ENCODE results near the gene IQCB1.
A peak's percentile ranks its signal among the peaks of the same experiment; 100 is the strongest.
"Not testable (repeated sequence)": the region's sequence is repeated elsewhere in the genome, so short reads cannot be mapped to it uniquely, and the experiment has no call there.

Gene IQCB1, protein sequence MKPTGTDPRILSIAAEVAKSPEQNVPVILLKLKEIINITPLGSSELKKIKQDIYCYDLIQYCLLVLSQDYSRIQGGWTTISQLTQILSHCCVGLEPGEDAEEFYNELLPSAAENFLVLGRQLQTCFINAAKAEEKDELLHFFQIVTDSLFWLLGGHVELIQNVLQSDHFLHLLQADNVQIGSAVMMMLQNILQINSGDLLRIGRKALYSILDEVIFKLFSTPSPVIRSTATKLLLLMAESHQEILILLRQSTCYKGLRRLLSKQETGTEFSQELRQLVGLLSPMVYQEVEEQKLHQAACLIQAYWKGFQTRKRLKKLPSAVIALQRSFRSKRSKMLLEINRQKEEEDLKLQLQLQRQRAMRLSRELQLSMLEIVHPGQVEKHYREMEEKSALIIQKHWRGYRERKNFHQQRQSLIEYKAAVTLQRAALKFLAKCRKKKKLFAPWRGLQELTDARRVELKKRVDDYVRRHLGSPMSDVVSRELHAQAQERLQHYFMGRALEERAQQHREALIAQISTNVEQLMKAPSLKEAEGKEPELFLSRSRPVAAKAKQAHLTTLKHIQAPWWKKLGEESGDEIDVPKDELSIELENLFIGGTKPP

DNA sequence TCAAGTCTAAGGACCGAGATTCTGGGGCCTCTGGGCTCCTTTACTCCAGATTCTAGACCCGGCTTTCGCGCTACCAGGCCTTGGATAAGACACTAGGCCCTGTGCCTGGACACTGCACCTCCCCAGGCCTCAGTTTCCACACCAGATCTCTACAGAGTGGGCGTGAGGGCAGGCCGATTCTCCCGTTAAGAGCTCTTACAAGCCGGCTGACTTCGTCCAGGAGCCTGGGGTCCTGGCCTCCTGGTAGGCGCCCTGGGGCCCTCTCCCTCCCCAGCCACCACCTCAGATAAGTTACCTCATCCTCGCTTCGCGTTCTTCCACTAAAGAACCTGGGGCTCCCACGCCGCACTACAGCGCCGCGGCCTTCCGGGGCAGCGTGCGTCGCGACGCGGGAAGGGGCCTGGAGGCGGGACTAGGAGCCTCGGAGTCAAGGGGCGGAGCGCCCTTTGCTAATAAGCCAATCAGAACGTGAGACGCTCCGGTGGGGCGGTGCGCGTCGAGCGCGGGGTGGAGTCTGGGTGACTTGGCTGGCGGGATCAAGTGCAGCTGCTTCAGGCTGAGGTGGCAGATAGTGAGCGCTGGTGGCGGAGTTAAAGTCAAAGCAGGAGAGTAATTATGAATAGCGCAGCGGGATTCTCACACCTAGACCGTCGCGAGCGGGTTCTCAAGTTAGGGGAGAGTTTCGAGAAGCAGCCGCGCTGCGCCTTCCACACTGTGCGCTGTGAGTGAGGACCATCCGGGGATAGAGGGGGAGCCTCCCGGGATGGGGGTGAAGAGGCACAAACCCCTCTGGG is at the start of gene IQCB1, which contains the start of gene EAF2:
Gene IQCB1, minus strand, starts transcription at position 390 of the 794 bp plus-strand sequence. CDS start 6,100 bp downstream, outside the sequence.
Gene EAF2, plus strand, starts transcription at position 539 of the 794 bp plus-strand sequence. Its CDS starts 77 bp downstream, at position 616.
- peak; percentile 88 to 90 for DNase-seq (ENCODE audit: low read depth in 2 of 2, low spot score in 1 of 2)

DNA sequence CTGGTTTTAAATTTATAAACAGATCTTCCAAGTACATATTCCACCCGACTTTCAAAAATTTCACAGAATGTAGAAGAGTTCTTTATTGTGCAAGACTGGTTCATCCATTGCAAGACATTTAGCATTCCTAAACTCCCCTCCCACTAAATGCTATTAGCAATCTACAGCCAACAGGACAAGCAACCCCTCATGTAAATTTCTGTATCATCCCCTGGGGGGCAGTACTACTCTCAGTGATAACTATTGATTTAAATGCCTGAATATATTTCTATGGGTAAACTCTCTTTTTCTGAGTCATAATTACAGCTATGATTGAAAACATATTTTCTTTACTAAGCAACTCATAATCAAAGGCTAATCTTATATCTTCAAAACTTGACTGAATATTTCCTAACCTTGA is 48.6 kb upstream of the IQCB1 start:
- DNase-seq (ENCODE audit: low read depth in 2 of 2, low spot score in 1 of 2), result no peak

DNA sequence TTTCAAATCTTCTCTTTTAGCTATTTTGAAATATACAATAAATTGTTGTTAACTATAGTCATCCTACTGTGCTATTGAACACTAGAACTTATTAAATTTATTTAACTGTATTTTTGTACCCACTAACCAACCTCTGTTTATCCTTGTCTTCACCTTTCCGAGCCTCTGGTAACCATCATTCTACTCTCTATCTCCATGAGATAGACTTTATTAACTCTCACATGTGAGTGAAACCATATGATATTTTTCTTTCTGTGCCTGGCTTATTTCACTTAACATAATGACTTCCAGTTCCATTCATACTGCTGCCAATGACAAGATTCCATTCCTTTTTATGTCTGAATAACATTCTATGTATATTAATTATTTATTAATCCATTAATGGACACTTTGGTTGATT is 43.6 kb upstream of the IQCB1 start:
- no peak for DNase-seq (ENCODE audit: low read depth in 2 of 2, low spot score in 1 of 2)

GRCh38 chr3:121871430-121871829 is 36.6 kb upstream of the IQCB1 start:
- DNase-seq (ENCODE audit: low read depth in 2 of 2, low spot score in 1 of 2), result no peak

DNA sequence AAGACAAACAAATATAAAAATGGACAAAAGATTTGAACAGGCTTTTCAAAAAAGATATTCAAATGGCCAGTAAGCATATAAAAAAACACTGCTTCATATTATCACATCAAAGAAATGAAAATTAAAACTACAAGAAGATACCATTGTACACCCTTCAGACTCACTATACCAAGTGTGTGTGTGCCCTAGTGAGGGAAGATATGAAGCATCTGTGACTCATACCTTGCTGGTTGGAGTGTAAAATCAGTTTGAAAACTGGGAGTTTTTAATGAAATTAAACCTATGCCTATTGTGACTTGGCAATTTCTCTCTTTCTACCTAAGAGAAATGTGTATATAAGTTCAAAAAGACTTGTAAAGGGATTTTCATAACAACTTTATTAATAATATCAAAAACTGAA is 35.9 kb upstream of the IQCB1 start:
- no peak for DNase-seq (ENCODE audit: low read depth in 2 of 2, low spot score in 1 of 2)

- DNase-seq (ENCODE audit: low read depth in 2 of 2, low spot score in 1 of 2), result no peak
Measured at GRCh38 chr3:121869736-121870135, 34.9 kb upstream of the IQCB1 start.

DNA sequence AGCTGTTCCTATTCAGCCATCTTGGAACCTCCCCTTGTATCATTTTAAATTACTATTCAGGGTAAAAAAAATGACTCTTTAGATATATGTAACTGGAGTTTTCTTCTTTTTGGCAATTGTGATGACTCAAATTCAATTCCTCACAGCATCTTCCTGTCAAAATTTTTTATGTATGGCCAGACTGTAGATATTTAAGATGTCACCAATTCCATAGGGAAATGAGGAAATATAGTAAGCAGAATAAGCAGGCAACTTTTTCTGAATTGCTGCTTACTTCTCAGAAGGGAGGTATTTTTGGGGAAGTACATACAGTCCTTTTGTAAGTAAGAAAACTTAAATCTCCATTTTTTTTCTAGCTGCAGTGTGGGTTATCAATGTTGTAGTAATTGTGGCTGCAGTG is 28.9 kb upstream of the IQCB1 start:
- no peak for DNase-seq (ENCODE audit: low read depth in 2 of 2, low spot score in 1 of 2)

DNA sequence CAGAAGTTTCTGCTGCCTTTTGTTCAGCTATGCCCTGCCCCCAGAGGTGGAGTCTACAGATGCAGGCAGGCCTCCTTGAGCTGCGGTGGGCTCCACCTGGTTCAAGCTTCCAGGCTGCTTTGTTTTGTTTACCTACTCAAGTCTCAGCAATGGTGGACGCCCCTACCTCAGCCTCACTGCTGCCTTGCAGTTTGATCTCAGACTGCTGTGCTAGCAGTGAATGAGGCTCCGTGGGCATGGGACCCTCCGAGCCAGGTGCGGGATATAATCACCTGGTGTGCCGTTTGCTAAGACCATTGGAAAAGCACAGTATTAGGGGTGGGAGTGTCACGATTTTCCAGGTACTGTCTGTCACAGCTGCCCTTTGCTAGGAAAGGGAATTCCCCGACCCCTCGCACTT is 28.4 kb upstream of the IQCB1 start:
- not testable (repeated sequence) for DNase-seq (ENCODE audit: low read depth in 2 of 2, low spot score in 1 of 2)

- not testable (repeated sequence) for DNase-seq (ENCODE audit: low read depth in 2 of 2, low spot score in 1 of 2)
Measured at GRCh38 chr3:121857778-121858177, 22.9 kb upstream of the IQCB1 start.

DNA sequence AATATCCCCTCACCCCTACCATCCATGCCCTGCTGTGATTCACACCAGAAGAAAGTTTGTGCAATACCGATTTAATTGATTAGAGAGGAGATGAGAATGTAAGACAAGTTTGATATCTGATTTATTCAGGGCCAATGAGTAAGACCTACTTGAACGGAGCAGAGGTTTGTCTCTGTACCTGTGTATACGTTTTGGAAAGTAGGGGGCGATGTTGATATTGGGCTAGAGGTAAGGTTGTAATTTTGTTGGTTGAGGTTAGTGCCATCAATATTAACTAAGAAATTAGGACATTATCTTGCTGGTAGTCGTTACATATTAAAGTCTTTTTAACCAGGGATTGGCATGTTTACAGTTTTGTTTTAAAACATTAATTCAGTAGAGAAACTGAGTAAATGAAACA is 20.7 kb upstream of the IQCB1 start:
- no peak for DNase-seq (ENCODE audit: low read depth in 2 of 2, low spot score in 1 of 2)

DNA sequence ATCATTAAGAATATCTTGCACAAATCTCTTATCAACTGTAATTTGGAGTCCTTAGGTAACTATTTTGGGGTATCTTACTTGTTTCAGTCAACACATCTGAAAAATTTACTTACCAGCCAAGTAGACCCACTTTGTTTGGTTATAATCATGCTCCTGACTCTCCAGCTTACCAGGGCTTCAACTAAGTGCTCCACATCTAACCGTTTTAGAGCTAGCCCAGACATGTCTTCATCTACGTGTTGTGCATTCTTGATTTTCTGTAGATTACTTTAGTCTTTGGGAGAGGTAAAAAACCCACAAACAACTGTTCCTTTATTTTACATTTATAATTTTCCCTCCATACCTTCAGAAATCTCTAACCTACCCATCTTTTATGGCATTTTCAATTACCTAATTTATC is 17.4 kb upstream of the IQCB1 start:
- no peak for DNase-seq (ENCODE audit: low read depth in 2 of 2, low spot score in 1 of 2)

DNA sequence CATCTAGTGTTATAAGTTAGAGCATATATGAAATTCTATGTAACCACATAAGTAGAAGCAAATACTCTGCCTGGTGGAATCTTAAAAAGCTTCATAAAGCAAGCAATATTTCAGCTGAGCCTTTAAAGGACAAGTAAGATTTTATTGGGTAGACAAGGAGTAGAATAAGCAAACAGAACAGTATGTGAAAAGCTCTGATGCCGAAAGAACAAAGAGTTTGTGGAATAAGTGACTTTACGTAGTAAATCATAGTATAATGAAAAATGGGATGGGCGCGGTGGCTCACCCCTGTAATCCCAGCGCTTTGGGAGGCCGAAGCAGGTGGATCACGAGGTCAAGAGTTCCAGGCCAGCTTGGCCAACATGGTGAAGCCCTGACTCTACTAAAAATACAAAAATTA is 10.0 kb upstream of the IQCB1 start:
- no peak for DNase-seq (ENCODE audit: low read depth in 2 of 2, low spot score in 1 of 2)

GRCh38 chr3:121839962-121840361 is 5.1 kb upstream of the IQCB1 start:
- DNase-seq (ENCODE audit: low read depth in 2 of 2, low spot score in 1 of 2), result no peak

DNA sequence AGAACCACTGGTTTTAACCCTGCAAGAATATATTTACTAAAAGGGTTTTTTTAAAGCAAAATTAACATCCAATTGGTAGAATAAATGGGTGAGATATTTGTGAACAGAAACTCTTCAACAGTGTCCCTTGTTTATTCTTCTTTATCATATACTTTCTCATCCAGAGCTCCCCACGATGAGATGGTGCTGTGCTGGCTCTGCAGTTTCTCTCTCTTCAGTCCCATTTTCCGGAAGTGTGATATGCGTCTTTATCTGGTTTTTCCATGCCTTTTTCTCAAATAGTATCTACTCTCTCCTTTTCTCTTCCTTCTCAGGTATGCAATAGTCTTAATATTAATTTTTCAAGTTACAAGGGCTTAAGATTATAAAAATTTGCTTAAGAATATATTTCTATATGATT is 1.6 kb upstream of the IQCB1 start:
- DNase-seq (ENCODE audit: low read depth in 2 of 2, low spot score in 1 of 2), result no peak

GRCh38 chr3:121836064-121836463 is 1.2 kb upstream of the IQCB1 start:
- DNase-seq (ENCODE audit: low read depth in 2 of 2, low spot score in 1 of 2), result no peak

DNA sequence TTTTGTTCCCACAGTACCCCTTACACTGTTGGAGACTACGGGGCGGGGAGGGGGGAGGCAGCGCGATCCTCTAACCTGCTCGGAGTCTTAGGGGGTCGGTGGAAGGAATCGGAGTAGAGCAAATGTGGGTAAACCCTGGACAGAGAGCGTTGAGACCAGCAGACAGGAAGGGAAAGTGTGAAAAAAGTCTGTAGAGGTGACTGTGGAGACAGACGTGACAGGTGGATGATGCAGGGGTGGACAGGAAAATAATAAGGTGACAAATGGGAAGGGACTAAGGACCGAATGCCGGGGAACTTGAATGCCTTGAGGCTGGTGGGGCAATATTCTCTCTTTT is 573 bp upstream of the IQCB1 start:
- no peak for DNase-seq (ENCODE audit: low read depth in 2 of 2, low spot score in 1 of 2)

GRCh38 chr3:121834157-121834670 is 646 bp downstream of the IQCB1 start:
- DNase-seq (ENCODE audit: low read depth in 2 of 2, low spot score in 1 of 2), result no peak

GRCh38 chr3:121822973-121823372 is 11.9 kb downstream of the IQCB1 start:
- no peak for DNase-seq (ENCODE audit: low read depth in 2 of 2, low spot score in 1 of 2)

- DNase-seq (ENCODE audit: low read depth in 2 of 2, low spot score in 1 of 2), result no peak
Measured at GRCh38 chr3:121821421-121822199, 13.2 kb downstream of the IQCB1 start.

DNA sequence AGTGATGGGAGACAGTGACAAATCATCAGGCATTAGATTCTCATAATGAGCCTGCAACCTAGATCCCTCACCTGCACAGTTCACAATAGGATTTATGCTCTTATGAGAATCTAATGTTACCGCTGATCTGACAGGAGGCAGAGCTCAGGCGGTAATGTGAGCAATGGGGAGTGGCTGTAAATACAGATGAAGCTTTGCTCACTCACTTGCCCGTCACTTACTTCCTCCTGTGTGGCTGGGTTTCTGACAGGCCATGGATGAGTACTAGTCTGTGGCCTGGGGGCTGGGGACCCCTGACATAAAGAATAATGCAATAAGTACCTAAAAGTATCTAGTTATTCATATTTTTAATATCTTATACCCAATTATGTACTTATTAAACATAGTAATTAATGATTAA is 15.6 kb downstream of the IQCB1 start:
- DNase-seq (ENCODE audit: low read depth in 2 of 2, low spot score in 1 of 2), result no peak

DNA sequence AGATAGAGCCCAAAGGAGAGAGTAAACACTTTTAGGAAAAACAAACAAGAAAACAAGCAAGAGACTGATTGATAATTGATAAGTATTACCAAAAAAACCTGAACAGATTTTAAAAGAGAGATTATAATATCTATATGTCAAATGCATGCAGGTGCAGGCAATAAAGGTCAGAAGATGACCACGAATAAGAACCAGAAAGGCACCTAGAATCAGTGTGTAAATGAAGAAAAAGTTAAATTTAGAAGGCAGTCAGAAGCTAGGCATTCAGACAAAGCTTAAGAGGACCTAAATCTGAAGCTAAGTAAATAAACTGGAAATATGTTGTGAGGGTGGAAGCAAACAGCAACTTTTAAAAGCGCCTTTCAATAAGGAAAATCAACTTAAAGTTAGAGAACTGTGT is 16.3 kb downstream of the IQCB1 start:
- DNase-seq (ENCODE audit: low read depth in 2 of 2, low spot score in 1 of 2), result no peak

Data from stimulated activated CD8-positive, alpha-beta memory T cell treated with anti-CD3 and anti-CD28 coated beads, Interleukin-4, amount 100 ng/mL, for 4 hours (primary cell).